H1 (cell line): ENCODE measurements around the gene SMAP2. TPM values are rescaled to one million over a fixed set of nuclear protein-coding genes. Genes with fewer than 3 reads are reported as not detected.

ENCODE experiments used
- CTCF ChIA-PET: fragments of 300-600 bp; sonication (Branson Sonifier 250); formaldehyde crosslinking; loops from one replicate; lab custom pipeline; 2021; ENCODE audit not compliant: partially characterized antibody; lab: Charles Lee
- POLR2A ChIA-PET: fragments of 300-600 bp; sonication (Branson Sonifier 250); formaldehyde crosslinking; loops from one replicate; lab custom pipeline; 2021; ENCODE audit warnings: inconsistent platforms; ENCODE audit not compliant: partially characterized antibody; lab: Charles Lee
- DNase-seq, 2 experiments: peaks; one replicate each; pipeline versions ENCODE4 v3.0.0 to v3.0.0-alpha.2; 2010 to 2022; ENCODE audit warnings: low spot score in 2 of 2, low read depth in 1 of 2, mixed read lengths in 1 of 2
- FAIRE-seq: peaks from 2 replicates; lab custom pipeline; 2011; peaks lifted over from hg19 to GRCh38; lab: Jason Lieb, UNC
- H2AFZ ChIP-seq: 2 replicates; pipeline ENCODE4 v1.8.1; 2012; ENCODE audit warnings: low read length, inconsistent platforms
- H2AK5ac ChIP-seq: 2 replicates; pipeline ENCODE4 v1.6.1; 2013; ENCODE audit warnings: low read depth, low read length
- H2BK120ac ChIP-seq: replicated peaks from 2 replicates; pipeline ENCODE3; 2013; ENCODE audit warnings: low read depth, low read length, inconsistent platforms
- H2BK12ac ChIP-seq: 2 replicates; pipeline ENCODE4 v1.6.1; 2013; ENCODE audit warnings: low read depth, low read length
- H2BK15ac ChIP-seq: 2 replicates; pipeline ENCODE4 v1.6.1; 2013; ENCODE audit warnings: low read length
- H2BK20ac ChIP-seq: 2 replicates; pipeline ENCODE4 v1.6.1; 2013; ENCODE audit warnings: low read length
- H2BK5ac ChIP-seq: 2 replicates; pipeline ENCODE4 v1.6.1; 2013; ENCODE audit warnings: low read depth, low read length
- H3K14ac ChIP-seq: 2 replicates; pipeline ENCODE4 v1.6.1; 2013; ENCODE audit warnings: inconsistent platforms; ENCODE audit not compliant: insufficient read length
- H3K18ac ChIP-seq: 2 replicates; pipeline ENCODE4 v1.6.1; 2013; ENCODE audit warnings: low read length; ENCODE audit errors: extremely low read depth
- H3K23ac ChIP-seq: 2 replicates; pipeline ENCODE4 v1.6.1; 2013; ENCODE audit warnings: inconsistent platforms; ENCODE audit not compliant: insufficient read length
- H3K23me2 ChIP-seq: 2 replicates; pipeline ENCODE4 v1.6.1; 2013; ENCODE audit warnings: low read depth, low read length
- H3K27ac ChIP-seq: 2 replicates; pipeline ENCODE4 v1.6.1; 2011; ENCODE audit warnings: low read depth, low read length, inconsistent platforms
- H3K27me3 ChIP-seq, 4 experiments: replicated peaks in 1 of 4; 1 replicate in 1 of 4; 2 replicates in 3 of 4; pipeline versions ENCODE4 v1.6.1 to v1.8.1; 2011 to 2013; ENCODE audit warnings: low read length in 3 of 4, mild to moderate bottlenecking in 3 of 4, inconsistent platforms in 2 of 4, mixed read lengths in 2 of 4, moderate library complexity in 1 of 4; ENCODE audit not compliant: control insufficient read depth in 3 of 4, insufficient read depth in 3 of 4; ENCODE audit errors: extremely low read depth in 1 of 4
- H3K36me3 ChIP-seq, 4 experiments: 2 replicates each; pipeline versions ENCODE4 v1.6.1 to v1.8.1; 2011 to 2013; ENCODE audit warnings: mild to moderate bottlenecking in 4 of 4, low read length in 3 of 4, moderate library complexity in 2 of 4, control low read depth in 1 of 4, inconsistent platforms in 1 of 4; ENCODE audit not compliant: insufficient read depth in 4 of 4, control insufficient read depth in 2 of 4
- H3K4ac ChIP-seq: replicated peaks from 2 replicates; pipeline ENCODE3; 2013; ENCODE audit warnings: low read length, low read depth, mixed read lengths, inconsistent platforms; ENCODE audit not compliant: insufficient read length
- H3K4me1 ChIP-seq, 4 experiments: replicated peaks in 1 of 4; 1 replicate in 1 of 4; 2 replicates in 3 of 4; pipeline versions ENCODE4 v1.6.1 to v1.8.1; 2011 to 2013; ENCODE audit warnings: low read length in 3 of 4, inconsistent platforms in 2 of 4, mixed read lengths in 1 of 4; ENCODE audit not compliant: insufficient read depth in 4 of 4, control insufficient read depth in 3 of 4
- H3K4me2 ChIP-seq, 2 experiments: 2 replicates each; pipeline versions ENCODE4 v1.6.1 to v1.8.1; 2011 to 2013; ENCODE audit warnings: low read depth in 2 of 2, low read length in 2 of 2, control low read depth in 1 of 2, inconsistent platforms in 1 of 2, mild to moderate bottlenecking in 1 of 2; ENCODE audit not compliant: insufficient read depth in 1 of 2
- H3K4me3 ChIP-seq, 4 experiments: fragments of 200-600, 300-600 bp in 1 of 4; sonication (generic), shearing (Covaris generic), sonication (Bioruptor Twin) in 1 of 4; 2 replicates each; pipeline versions ENCODE4 v1.5.1 to v1.8.1; 2011 to 2016; ENCODE audit warnings: low read length in 4 of 4, low read depth in 3 of 4, control low read depth in 2 of 4, inconsistent platforms in 2 of 4, mild to moderate bottlenecking in 2 of 4, mixed read lengths in 1 of 4, moderate library complexity in 1 of 4; ENCODE audit not compliant: insufficient read depth in 2 of 4; ENCODE audit errors: extremely low read depth in 1 of 4
- H3K56ac ChIP-seq: replicated peaks from 2 replicates; pipeline ENCODE3; 2013; ENCODE audit warnings: low read depth, mild to moderate bottlenecking, mixed read lengths, low read length, inconsistent platforms; ENCODE audit not compliant: insufficient read length
- H3K79me1 ChIP-seq: 2 replicates; pipeline ENCODE4 v1.6.1; 2013; ENCODE audit warnings: low read depth, low read length, control low read depth
- H3K79me2 ChIP-seq, 2 experiments: 2 replicates each; pipeline versions ENCODE4 v1.6.1 to v1.8.1; 2012 to 2013; ENCODE audit warnings: low read length in 2 of 2, mild to moderate bottlenecking in 2 of 2, inconsistent platforms in 1 of 2; ENCODE audit not compliant: insufficient read depth in 2 of 2, control insufficient read depth in 1 of 2
- H3K9ac ChIP-seq, 4 experiments: replicated peaks in 1 of 4; 1 replicate in 1 of 4; 2 replicates in 3 of 4; pipeline versions ENCODE4 v1.6.1 to v1.8.1; 2011 to 2013; ENCODE audit warnings: low read depth in 3 of 4, low read length in 3 of 4, control low read depth in 2 of 4, mild to moderate bottlenecking in 2 of 4, moderate library complexity in 2 of 4, inconsistent platforms in 1 of 4; ENCODE audit errors: extremely low read depth in 1 of 4
- H3K9me3 ChIP-seq, 2 experiments: 2 replicates each; pipeline versions ENCODE4 v1.6.1 to v1.8.1; 2012 to 2013; ENCODE audit warnings: mild to moderate bottlenecking in 2 of 2, moderate library complexity in 2 of 2, control low read depth in 1 of 2, inconsistent platforms in 1 of 2, low read depth in 1 of 2, low read length in 1 of 2, mixed read lengths in 1 of 2; ENCODE audit not compliant: insufficient read depth in 2 of 2
- H4K20me1 ChIP-seq, 2 experiments: replicated peaks in 1 of 2; 2 replicates each; pipeline versions ENCODE3 to v1.8.1; 2011 to 2013; ENCODE audit warnings: inconsistent platforms in 2 of 2, low read length in 2 of 2, mild to moderate bottlenecking in 1 of 2; ENCODE audit not compliant: insufficient read depth in 2 of 2, control insufficient read depth in 1 of 2
- H4K5ac ChIP-seq: 2 replicates; pipeline ENCODE4 v1.6.1; 2013; ENCODE audit warnings: low read length, low read depth, mixed read lengths, inconsistent platforms; ENCODE audit not compliant: insufficient read length
- H4K8ac ChIP-seq: 2 replicates; pipeline ENCODE4 v1.8.0; 2013; ENCODE audit warnings: mild to moderate bottlenecking, moderate library complexity, low read length, inconsistent platforms; ENCODE audit not compliant: insufficient read depth; ENCODE audit errors: extremely low read depth
- H4K91ac ChIP-seq: replicated peaks from 2 replicates; pipeline ENCODE3; 2013; ENCODE audit warnings: low read length, mixed read lengths, inconsistent platforms; ENCODE audit not compliant: insufficient read length
- CTBP2 ChIP-seq: IDR thresholded peaks from 2 replicates; pipeline ENCODE4 v1.7.0; 2011; ENCODE audit warnings: borderline replicate concordance, mild to moderate bottlenecking, moderate library complexity, mixed read lengths, low read length; ENCODE audit not compliant: insufficient read depth, insufficient read length
- EGR1 ChIP-seq: IDR thresholded peaks from 2 replicates; pipeline ENCODE4 v1.6.1; 2011; ENCODE audit warnings: low read depth, low read length, borderline replicate concordance
- RFX5 ChIP-seq: IDR thresholded peaks from 2 replicates; pipeline ENCODE4 v1.6.1; 2011; ENCODE audit warnings: low read depth, low read length, improper control_type of control experiment, borderline replicate concordance
- SP4 ChIP-seq: IDR thresholded peaks from 2 replicates; pipeline ENCODE4 v1.6.1; 2012; ENCODE audit warnings: low read length, inconsistent platforms
- TBP ChIP-seq: IDR thresholded peaks from 2 replicates; pipeline ENCODE4 v1.6.1; 2011; ENCODE audit warnings: low read depth, low read length, improper control_type of control experiment
- WGBS, 2 experiments: shearing (Covaris generic) in 1 of 2; methylation state at CpG; one replicate each; pipeline versions ENCODE4 v1.1.6 to v1.1.7; 2013 to 2015; ENCODE audit warnings: low lambda C conversion rate in 2 of 2, mixed read lengths in 2 of 2, inconsistent platforms in 1 of 2, low coverage in 1 of 2, missing lambda C conversion rate in 1 of 2; ENCODE audit not compliant: insufficient replicate concordance in 2 of 2, insufficient coverage in 1 of 2, insufficient read length in 1 of 2; ENCODE audit errors: extremely low coverage in 1 of 2, missing lambda C conversion rate in 1 of 2; 5-methylcytosine and 5-hydroxymethylcytosine counted together
- polyA plus RNA-seq, 7 experiments: library from polyadenylated mRNA; depleted of rRNA in 3 of 7; stranded (reverse) in 5 of 7; unstranded in 2 of 7; fragments of >200 nt in 5 of 7; fragments of 200-250 nt in 2 of 7; gene quantifications; 1 replicate in 5 of 7; 2 replicates in 1 of 7; 4 replicates in 1 of 7; pipeline versions ENCODE4 v1.2.1 to v1.2.3, GENCODE V29; 2011 to 2013; ENCODE audit warnings: missing spikeins in 2 of 7, mixed read lengths in 2 of 7
- total RNA-seq: library from RNA; stranded (reverse); fragmentation: NEBNext Ultra II Directional; extraction: Animal tissue kit (Norgen Biotek cat#: 25700); gene quantifications from 2 replicates; pipeline ENCODE4 v1.2.1, GENCODE V29; 2021

Gene SMAP2
- total and polyA plus RNA-seq, 2 of the 8 experiments (the other 6 are each of a cell fraction or from before 2014, with no cell fraction given): 4.3 to 5.5 TPM

DNA sequence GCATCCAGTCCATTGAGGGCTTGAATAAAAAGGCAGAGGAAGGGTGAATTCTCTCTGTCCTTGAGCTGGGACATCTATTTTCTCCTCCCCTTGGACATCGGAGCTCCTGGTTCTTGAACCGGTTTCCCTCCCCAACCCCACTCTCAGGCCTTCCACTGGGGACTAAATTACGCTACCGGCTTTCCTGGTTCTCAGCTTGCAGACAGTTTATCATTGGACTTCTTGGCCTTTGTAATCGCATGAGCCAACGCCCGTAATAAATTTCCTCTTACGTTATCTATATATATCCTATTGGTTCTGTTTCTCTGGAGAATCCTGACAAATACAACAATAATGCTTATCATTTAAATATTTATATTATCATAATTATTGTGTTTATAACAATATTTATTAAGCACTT lies 36.1 kb upstream of the SMAP2 start:
- H3K79me2 ChIP-seq: no peaks in the 10 kb centered on the region
- H3K27me3 ChIP-seq: no peaks in the 10 kb centered on the region
- no peaks in the 10 kb centered on the region for H3K36me3 ChIP-seq
- no peak overlapping the region for H3K14ac ChIP-seq
- FAIRE-seq (no peak), DNase-seq (no peak)
- no peak overlapping the region for H3K18ac ChIP-seq
- no peak overlapping the region for H2AFZ ChIP-seq
- H3K4me3 ChIP-seq: no peak overlapping the region
- no peak overlapping the region for H3K23ac ChIP-seq
- no peak overlapping the region for H2BK15ac ChIP-seq
- 94% methylated on average over 8 of the region's 8 CpGs; no CpG with 5 or more reads in 1 of the 2 experiments for WGBS, 2 experiments
- H3K4ac ChIP-seq: no peak overlapping the region
- CTCF ChIA-PET: interaction anchor here (0.5 to 12.6 kb wide), 22 partner anchors 11 to 259 kb away, joined by 3 to 144 read pairs (median 8); partner anchors contain the start of genes COL9A2 and ZMPSTE24
- POLR2A ChIA-PET: no interaction called here
- no peaks in the 10 kb centered on the region for H3K23me2 ChIP-seq
- H2AK5ac ChIP-seq: no peak overlapping the region
- no peak overlapping the region for H4K8ac ChIP-seq
- TF ChIP-seq TBP (no peak), SP4 (no peak), EGR1 (no peak), CTBP2 (no peak), RFX5 (no peak)
- no peaks in the 10 kb centered on the region for H3K9me3 ChIP-seq
- H3K9ac ChIP-seq: no peak overlapping the region
- H3K27ac ChIP-seq: no peak overlapping the region
- H3K79me1 ChIP-seq: no peaks in the 10 kb centered on the region
- H2BK12ac ChIP-seq: no peak overlapping the region
- H3K4me2 ChIP-seq: no peak overlapping the region
- no peak overlapping the region for H3K56ac ChIP-seq
- H2BK20ac ChIP-seq: no peak overlapping the region
- H3K4me1 ChIP-seq: no peaks in the 10 kb centered on the region
- H4K91ac ChIP-seq: no peak overlapping the region
- no peaks in the 10 kb centered on the region for H4K20me1 ChIP-seq
- H2BK120ac ChIP-seq: no peak overlapping the region
- H4K5ac ChIP-seq: no peak overlapping the region
- no peak overlapping the region for H2BK5ac ChIP-seq
